ENCODE data around the gene C12orf54.

- TF ChIP-seq, protein P1, sequence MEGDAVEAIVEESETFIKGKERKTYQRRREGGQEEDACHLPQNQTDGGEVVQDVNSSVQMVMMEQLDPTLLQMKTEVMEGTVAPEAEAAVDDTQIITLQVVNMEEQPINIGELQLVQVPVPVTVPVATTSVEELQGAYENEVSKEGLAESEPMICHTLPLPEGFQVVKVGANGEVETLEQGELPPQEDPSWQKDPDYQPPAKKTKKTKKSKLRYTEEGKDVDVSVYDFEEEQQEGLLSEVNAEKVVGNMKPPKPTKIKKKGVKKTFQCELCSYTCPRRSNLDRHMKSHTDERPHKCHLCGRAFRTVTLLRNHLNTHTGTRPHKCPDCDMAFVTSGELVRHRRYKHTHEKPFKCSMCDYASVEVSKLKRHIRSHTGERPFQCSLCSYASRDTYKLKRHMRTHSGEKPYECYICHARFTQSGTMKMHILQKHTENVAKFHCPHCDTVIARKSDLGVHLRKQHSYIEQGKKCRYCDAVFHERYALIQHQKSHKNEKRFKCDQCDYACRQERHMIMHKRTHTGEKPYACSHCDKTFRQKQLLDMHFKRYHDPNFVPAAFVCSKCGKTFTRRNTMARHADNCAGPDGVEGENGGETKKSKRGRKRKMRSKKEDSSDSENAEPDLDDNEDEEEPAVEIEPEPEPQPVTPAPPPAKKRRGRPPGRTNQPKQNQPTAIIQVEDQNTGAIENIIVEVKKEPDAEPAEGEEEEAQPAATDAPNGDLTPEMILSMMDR (IDR thresholded peaks at IDR 0.05) = no peak
- TF ChIP-seq, protein P2, sequence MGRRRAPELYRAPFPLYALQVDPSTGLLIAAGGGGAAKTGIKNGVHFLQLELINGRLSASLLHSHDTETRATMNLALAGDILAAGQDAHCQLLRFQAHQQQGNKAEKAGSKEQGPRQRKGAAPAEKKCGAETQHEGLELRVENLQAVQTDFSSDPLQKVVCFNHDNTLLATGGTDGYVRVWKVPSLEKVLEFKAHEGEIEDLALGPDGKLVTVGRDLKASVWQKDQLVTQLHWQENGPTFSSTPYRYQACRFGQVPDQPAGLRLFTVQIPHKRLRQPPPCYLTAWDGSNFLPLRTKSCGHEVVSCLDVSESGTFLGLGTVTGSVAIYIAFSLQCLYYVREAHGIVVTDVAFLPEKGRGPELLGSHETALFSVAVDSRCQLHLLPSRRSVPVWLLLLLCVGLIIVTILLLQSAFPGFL (CRISPR knock-in tag; IDR thresholded peaks at IDR 0.05; ENCODE audit: borderline replicate concordance) = no peak
- TF ChIP-seq GTF2I (CRISPR knock-in tag; conservative IDR thresholded peaks at IDR 0.05) (no peak), KAT7 (CRISPR knock-in tag; IDR thresholded peaks at IDR 0.05; ENCODE audit: borderline replicate concordance) (no peak), NR1H2 (CRISPR knock-in tag; IDR thresholded peaks at IDR 0.05) (no peak), TCF7 (CRISPR knock-in tag; IDR thresholded peaks at IDR 0.05; ENCODE audit: low read depth) (no peak), ATF2 (CRISPR knock-in tag; IDR thresholded peaks at IDR 0.05; ENCODE audit: borderline replicate concordance, low read depth) (no peak)
Measured at GRCh38 chr12:48455116-48455515, 27.2 kb upstream of the C12orf54 start.

Measured in WTC11 (cell line).